ENCODE measurements around the gene UBQLN3. TPM values are rescaled to one million over a fixed set of nuclear protein-coding genes. Genes with fewer than 3 reads are reported as not detected.

Gene UBQLN3
- total RNA-seq, 2 donors from 2014 or later, result 2.8 to 13.5 TPM

DNA sequence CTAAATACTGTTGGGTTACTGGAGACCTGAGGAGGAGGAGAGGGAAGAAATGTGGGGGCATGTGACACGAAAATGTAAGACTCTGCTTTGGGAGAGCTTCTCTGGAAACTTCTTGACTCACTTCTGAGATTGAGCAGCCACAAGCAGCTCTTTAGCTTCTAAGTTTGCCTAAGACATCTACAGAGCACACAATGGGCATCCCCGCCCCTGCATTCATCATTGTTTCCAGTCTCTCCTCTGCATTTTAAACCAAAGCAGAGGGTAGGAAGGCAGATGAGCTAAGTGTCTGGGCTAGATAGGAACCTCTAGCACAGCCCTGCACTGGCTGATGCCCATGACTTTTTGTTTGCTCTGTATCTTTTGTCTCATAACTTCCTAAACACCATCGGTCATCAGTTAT is 23.3 kb downstream of the UBQLN3 start:
- Histone ChIP-seq H3K27me3 (replicated peaks; ENCODE audit: insufficient read depth) (no peaks in the 10 kb centered on the region), H3K4me1 (replicated peaks) (no peaks in the 10 kb centered on the region), H3K27ac (no peak overlapping the region), H3K9me3 (no peaks in the 10 kb centered on the region), H3K4me3 (no peak overlapping the region), H3K36me3 (no peaks in the 10 kb centered on the region)
- TF ChIP-seq CTCF (IDR thresholded peaks at IDR 0.05) (no peak), POLR2A (IDR thresholded peaks at IDR 0.05) (no peak), POLR2AphosphoS5 (IDR thresholded peaks at IDR 0.05) (no peak)
- no peak for DNase-seq (ENCODE audit: low spot score)
- 66% methylated on average over 3 of the region's 3 CpGs for WGBS
- intact Hi-C loops (cut with DNase I), result no loop called here

DNA sequence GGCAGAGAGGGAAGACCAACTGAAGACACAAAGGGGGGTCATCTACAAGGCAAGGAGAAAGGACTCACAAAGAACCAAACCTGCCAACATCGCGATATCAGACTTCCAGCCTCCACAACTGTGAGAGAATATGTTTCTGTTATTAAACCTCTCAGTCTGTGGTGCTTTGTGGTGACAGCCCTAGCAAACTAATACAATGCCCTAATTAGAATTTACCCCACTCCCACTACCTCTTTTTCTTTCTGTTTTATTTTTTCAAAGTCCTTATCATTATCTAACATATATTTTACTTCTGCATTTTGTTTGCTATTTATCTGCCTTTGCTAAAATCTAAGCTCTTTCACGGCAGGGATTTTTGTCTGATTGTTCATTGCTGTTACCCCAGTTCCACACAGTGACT is 23.8 kb downstream of the UBQLN3 start:
- Histone ChIP-seq H3K4me3 (no peak overlapping the region), H3K27me3 (replicated peaks; ENCODE audit: insufficient read depth) (no peaks in the 10 kb centered on the region), H3K4me1 (replicated peaks) (no peaks in the 10 kb centered on the region), H3K27ac (no peak overlapping the region), H3K9me3 (no peaks in the 10 kb centered on the region), H3K36me3 (no peaks in the 10 kb centered on the region)
- WGBS, result 93% methylated on average over 3 of the region's 3 CpGs
- TF ChIP-seq CTCF (IDR thresholded peaks at IDR 0.05) (no peak), POLR2A (IDR thresholded peaks at IDR 0.05) (no peak), POLR2AphosphoS5 (IDR thresholded peaks at IDR 0.05) (no peak)
- DNase-seq (ENCODE audit: low spot score), result no peak
- intact Hi-C loops (cut with DNase I), result no loop called here

- peak; percentile 13 for DNase-seq (ENCODE audit: low spot score)
- Histone ChIP-seq H3K27me3 (replicated peaks; ENCODE audit: insufficient read depth) (no peaks in the 10 kb centered on the region), H3K36me3 (no peaks in the 10 kb centered on the region), H3K4me1 (replicated peaks) (no peaks in the 10 kb centered on the region), H3K4me3 (no peak overlapping the region), H3K9me3 (no peaks in the 10 kb centered on the region), H3K27ac (no peak overlapping the region)
- intact Hi-C loops (cut with DNase I), result no loop called here
- WGBS, result 42% methylated on average over 2 of the region's 2 CpGs
- TF ChIP-seq CTCF (IDR thresholded peaks at IDR 0.05) (peak; percentile 17 to 62 (median 60)), POLR2AphosphoS5 (IDR thresholded peaks at IDR 0.05) (no peak)
Observed at GRCh38 chr11:5476186-5476819, 33.5 kb downstream of the UBQLN3 start.

- no peaks in the 10 kb centered on the region for H3K36me3 ChIP-seq
- intact Hi-C loops (cut with DNase I), result loop anchor here (5.0 kb wide), 1 partner anchor 333 kb away; the partner anchor contains the start of gene OR52N2
- no peaks in the 10 kb centered on the region for H3K9me3 ChIP-seq
- no peak for DNase-seq (ENCODE audit: low spot score)
- no peak overlapping the region for H3K27ac ChIP-seq
- H3K4me1 ChIP-seq (replicated peaks), result no peaks in the 10 kb centered on the region
- no peaks in the 10 kb centered on the region for H3K27me3 ChIP-seq (replicated peaks; ENCODE audit: insufficient read depth)
- no peak overlapping the region for H3K4me3 ChIP-seq
- TF ChIP-seq POLR2A (IDR thresholded peaks at IDR 0.05) (no peak), CTCF (IDR thresholded peaks at IDR 0.05) (no peak), POLR2AphosphoS5 (IDR thresholded peaks at IDR 0.05) (no peak)
Observed at GRCh38 chr11:5473921-5474320, 35.8 kb downstream of the UBQLN3 start.

DNA sequence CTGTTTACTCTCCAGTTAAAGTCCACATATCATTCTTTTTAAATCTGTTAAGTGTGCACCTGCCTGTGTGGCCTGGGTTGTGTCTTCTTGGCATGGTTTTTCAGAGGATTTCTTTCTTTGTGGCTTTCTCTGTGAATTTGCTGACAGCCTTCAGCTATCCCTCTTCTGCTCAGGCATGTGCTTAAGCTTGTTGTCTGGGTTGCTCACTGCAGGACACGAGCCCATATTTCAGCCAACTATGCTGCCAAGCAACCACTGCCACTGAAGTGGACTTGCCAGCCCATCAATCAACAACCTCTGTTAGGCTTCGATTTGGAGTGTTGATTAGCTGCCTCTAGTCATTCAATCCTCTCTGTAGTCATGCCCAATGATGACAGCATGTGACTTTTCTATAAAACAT is 42.2 kb downstream of the UBQLN3 start:
- intact Hi-C loops (cut with DNase I), result no loop called here
- H3K9me3 ChIP-seq, result no peaks in the 10 kb centered on the region
- no peaks in the 10 kb centered on the region for H3K4me1 ChIP-seq (replicated peaks)
- H3K27ac ChIP-seq, result no peak overlapping the region
- no peak overlapping the region for H3K4me3 ChIP-seq
- no peaks in the 10 kb centered on the region for H3K27me3 ChIP-seq (replicated peaks; ENCODE audit: insufficient read depth)
- no peak for DNase-seq (ENCODE audit: low spot score)
- no peaks in the 10 kb centered on the region for H3K36me3 ChIP-seq
- TF ChIP-seq POLR2AphosphoS5 (IDR thresholded peaks at IDR 0.05) (no peak), CTCF (IDR thresholded peaks at IDR 0.05) (no peak), POLR2A (IDR thresholded peaks at IDR 0.05) (no peak)
- 58% methylated on average over 2 of the region's 2 CpGs for WGBS

All from prostate gland (tissue), 2 donors.